ENCODE results near the gene HTR4.

GRCh38 chr5:148620091-148620490, 34.2 kb downstream of the HTR4 start:
- TF ChIP-seq, protein P1, sequence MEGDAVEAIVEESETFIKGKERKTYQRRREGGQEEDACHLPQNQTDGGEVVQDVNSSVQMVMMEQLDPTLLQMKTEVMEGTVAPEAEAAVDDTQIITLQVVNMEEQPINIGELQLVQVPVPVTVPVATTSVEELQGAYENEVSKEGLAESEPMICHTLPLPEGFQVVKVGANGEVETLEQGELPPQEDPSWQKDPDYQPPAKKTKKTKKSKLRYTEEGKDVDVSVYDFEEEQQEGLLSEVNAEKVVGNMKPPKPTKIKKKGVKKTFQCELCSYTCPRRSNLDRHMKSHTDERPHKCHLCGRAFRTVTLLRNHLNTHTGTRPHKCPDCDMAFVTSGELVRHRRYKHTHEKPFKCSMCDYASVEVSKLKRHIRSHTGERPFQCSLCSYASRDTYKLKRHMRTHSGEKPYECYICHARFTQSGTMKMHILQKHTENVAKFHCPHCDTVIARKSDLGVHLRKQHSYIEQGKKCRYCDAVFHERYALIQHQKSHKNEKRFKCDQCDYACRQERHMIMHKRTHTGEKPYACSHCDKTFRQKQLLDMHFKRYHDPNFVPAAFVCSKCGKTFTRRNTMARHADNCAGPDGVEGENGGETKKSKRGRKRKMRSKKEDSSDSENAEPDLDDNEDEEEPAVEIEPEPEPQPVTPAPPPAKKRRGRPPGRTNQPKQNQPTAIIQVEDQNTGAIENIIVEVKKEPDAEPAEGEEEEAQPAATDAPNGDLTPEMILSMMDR (IDR thresholded peaks at IDR 0.05), result no peak
- TF ChIP-seq EP300 (IDR thresholded peaks at IDR 0.05) (no peak), POLR2A (IDR thresholded peaks at IDR 0.05) (no peak), POLR2AphosphoS5 (IDR thresholded peaks at IDR 0.05) (no peak)
